Body of pancreas (tissue), 4 donors: ENCODE data around the gene SH3PXD2A.

Source experiments
- CTCF ChIP-seq, 7 experiments: fragments of 450-650 bp in 4 of 7; fragments of 200-600 bp in 3 of 7; sonication (generic) in 3 of 7; IDR thresholded peaks; one replicate each; pipeline ENCODE4 v1.5.1; 2016 to 2019; ENCODE audit warnings: antibody characterized with exemption in 7 of 7
- POLR2A ChIP-seq, 3 donors: fragments of 450-650 bp; IDR thresholded peaks; one replicate each; pipeline ENCODE4 v1.6.1; 2016; ENCODE audit warnings: antibody characterized with exemption in 3 of 3, mild to moderate bottlenecking in 2 of 3

GRCh38 chr10:103901299-103901698 lies 45.9 kb upstream of the SH3PXD2A start:
- TF ChIP-seq CTCF (IDR thresholded peaks at IDR 0.05) (no peak), POLR2A (IDR thresholded peaks at IDR 0.05) (no peak)
